Activated CD8-positive, alpha-beta memory T cell treated with anti-CD3 and anti-CD28 coated beads, Interleukin-2, amount 10 ng/mL, durations not matched to agents 7 days and 5 days (primary cell): ENCODE measurements around the gene SPON1. TPM values are rescaled to one million over a fixed set of nuclear protein-coding genes. Genes with fewer than 3 reads are reported as not detected.

ENCODE experiments used
- ATAC-seq: fragments of 150-1000 bp; cut with Tn5 transposase; one replicate; pipeline ENCODE4 v1.10.0; 2021; ENCODE audit warnings: moderate library complexity
- CTCF ChIA-PET: fragments of 350-600 bp; sonication (Branson Sonifier 250); formaldehyde crosslinking; loops from one replicate; lab custom pipeline; 2021; ENCODE audit warnings: antibody characterized with exemption; lab: Charles Lee
- DNase-seq: peaks from one replicate; pipeline ENCODE4 v3.0.0-alpha.2; 2020
- H3K27ac Mint-ChIP-seq: one replicate; pipeline ENCODE4 v1.8.0; 2021; ENCODE audit warnings: mild to moderate bottlenecking, mixed read lengths
- H3K27me3 Mint-ChIP-seq: one replicate; pipeline ENCODE4 v1.8.0; 2021; ENCODE audit warnings: mixed read lengths
- H3K36me3 Mint-ChIP-seq: one replicate; pipeline ENCODE4 v1.8.0; 2021; ENCODE audit warnings: mild to moderate bottlenecking, mixed read lengths
- H3K4me1 Mint-ChIP-seq: one replicate; pipeline ENCODE4 v1.8.0; 2021; ENCODE audit warnings: mixed read lengths
- H3K4me3 Mint-ChIP-seq: one replicate; pipeline ENCODE4 v1.8.0; 2021; ENCODE audit warnings: mild to moderate bottlenecking, moderate library complexity, mixed read lengths
- H3K9me3 Mint-ChIP-seq: one replicate; pipeline ENCODE4 v1.8.0; 2022; ENCODE audit warnings: low read depth, mixed read lengths
- total RNA-seq, 2 experiments: library from RNA; stranded (reverse); gene quantifications; one replicate each; pipeline ENCODE4 v1.2.3, GENCODE V29; 2021

SPON1 gene
- total RNA-seq, 2 experiments from 2014 or later, result not detected

DNA sequence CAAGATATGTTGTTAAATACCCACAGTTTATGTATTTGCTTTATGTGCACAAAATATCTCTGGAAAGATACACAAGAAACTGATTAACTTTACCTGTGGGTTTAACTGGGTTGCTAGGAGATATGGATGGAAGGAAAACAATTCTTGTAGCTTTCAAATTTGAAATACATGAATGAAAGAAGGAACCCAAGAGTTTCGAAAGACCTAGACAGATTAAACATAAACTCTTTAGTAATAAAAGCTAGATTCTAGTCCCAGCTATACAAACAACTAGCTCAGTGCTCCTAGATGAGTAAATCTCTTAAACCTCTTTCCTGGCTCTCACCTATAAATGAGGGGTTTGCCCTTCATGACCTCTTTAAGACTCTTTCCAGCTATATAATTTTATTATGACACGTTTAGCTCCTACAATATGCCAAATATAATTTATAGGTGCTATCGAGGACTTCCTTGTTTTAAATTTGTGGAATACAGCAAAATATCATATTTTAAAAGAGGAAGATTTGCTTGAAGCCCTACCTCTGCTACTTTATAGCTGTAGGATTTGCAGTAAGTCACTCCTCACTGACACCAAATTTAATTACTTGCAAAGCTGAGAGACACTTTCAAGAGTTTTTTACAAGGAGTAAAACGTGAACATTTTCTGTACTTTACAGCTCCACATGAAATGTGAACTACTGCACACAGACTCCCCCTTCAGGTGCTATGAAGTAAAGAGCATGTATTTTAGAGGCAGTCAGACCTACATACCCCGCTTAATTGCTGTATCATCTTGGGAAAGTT is 345.8 kb downstream of the SPON1 start:
- no peak overlapping the region for H3K27ac Mint-ChIP-seq
- no peaks in the 10 kb centered on the region for H3K36me3 Mint-ChIP-seq
- H3K9me3 Mint-ChIP-seq, result no peaks in the 10 kb centered on the region
- DNase-seq, result no peak
- H3K27me3 Mint-ChIP-seq, result no peaks in the 10 kb centered on the region
- peaks cover 25% of the 10 kb centered on the region for H3K4me1 Mint-ChIP-seq
- CTCF ChIA-PET, result interaction anchor here (0.7 to 3.1 kb wide), 29 partner anchors 8 to 599 kb away, joined by 3 to 21 read pairs (median 4); partner anchors contain the start of gene PSMA1
- H3K4me3 Mint-ChIP-seq, result no peak overlapping the region
- peak; percentile 76 for ATAC-seq

DNA sequence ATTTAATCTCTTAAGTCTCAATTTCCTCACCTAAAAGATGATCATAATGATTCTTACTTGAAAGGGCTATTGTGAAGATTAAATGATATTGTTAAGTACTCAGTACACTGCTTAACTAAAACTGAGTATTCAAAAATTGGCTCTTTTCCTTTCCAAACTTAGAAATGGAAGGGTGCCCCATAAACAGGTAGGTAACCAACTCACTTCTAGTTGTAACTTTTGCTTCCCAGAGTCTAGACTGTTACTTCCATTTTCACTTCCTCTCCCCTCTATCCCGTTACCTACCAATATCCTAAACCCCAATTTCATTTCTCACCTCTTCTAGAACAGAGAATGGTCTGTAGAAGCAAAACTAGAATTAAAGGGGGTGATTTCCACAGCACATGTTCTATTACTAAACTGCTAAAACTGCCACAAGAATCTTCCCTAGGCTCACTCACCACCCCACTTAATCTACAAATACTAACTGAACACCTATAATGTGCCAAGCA is 346.4 kb downstream of the SPON1 start:
- Mint-ChIP-seq H3K9me3 (no peaks in the 10 kb centered on the region), H3K27me3 (no peaks in the 10 kb centered on the region), H3K4me3 (no peak overlapping the region), H3K36me3 (peaks cover 2% of the 10 kb centered on the region), H3K27ac (no peak overlapping the region), H3K4me1 (peaks cover 25% of the 10 kb centered on the region)
- no peak for DNase-seq
- CTCF ChIA-PET, result interaction anchor here (0.7 to 3.1 kb wide), 22 partner anchors 9 to 599 kb away, joined by 3 to 21 read pairs (median 4); partner anchors contain the start of gene PSMA1
- peak; percentile 24 for ATAC-seq

GRCh38 chr11:14309425-14310192 is 347.1 kb downstream of the SPON1 start:
- CTCF ChIA-PET, result interaction anchor here (2.1 to 3.1 kb wide), 4 partner anchors 9 to 145 kb away, joined by 4 to 21 read pairs (median 18); no protein-coding TSS in a partner anchor
- no peaks in the 10 kb centered on the region for H3K9me3 Mint-ChIP-seq
- no peak overlapping the region for H3K4me3 Mint-ChIP-seq
- no peaks in the 10 kb centered on the region for H3K27me3 Mint-ChIP-seq
- ATAC-seq, result no peak
- no peak overlapping the region for H3K27ac Mint-ChIP-seq
- no peak for DNase-seq
- peaks cover 2% of the 10 kb centered on the region for H3K36me3 Mint-ChIP-seq
- H3K4me1 Mint-ChIP-seq, result peaks cover 29% of the 10 kb centered on the region

- CTCF ChIA-PET, result interaction anchor here (1.1 to 1.3 kb wide), 2 partner anchors 8 to 69 kb away, joined by 3 read pairs; no protein-coding TSS in a partner anchor
- H3K4me3 Mint-ChIP-seq, result no peak overlapping the region
- H3K36me3 Mint-ChIP-seq, result peaks cover 6% of the 10 kb centered on the region
- H3K4me1 Mint-ChIP-seq, result peaks cover 37% of the 10 kb centered on the region
- no peak for DNase-seq
- no peaks in the 10 kb centered on the region for H3K27me3 Mint-ChIP-seq
- no peaks in the 10 kb centered on the region for H3K9me3 Mint-ChIP-seq
- ATAC-seq, result no peak
- no peak overlapping the region for H3K27ac Mint-ChIP-seq
These were observed 348.2 kb downstream of the SPON1 start for GRCh38 chr11:14310679-14311078.

DNA sequence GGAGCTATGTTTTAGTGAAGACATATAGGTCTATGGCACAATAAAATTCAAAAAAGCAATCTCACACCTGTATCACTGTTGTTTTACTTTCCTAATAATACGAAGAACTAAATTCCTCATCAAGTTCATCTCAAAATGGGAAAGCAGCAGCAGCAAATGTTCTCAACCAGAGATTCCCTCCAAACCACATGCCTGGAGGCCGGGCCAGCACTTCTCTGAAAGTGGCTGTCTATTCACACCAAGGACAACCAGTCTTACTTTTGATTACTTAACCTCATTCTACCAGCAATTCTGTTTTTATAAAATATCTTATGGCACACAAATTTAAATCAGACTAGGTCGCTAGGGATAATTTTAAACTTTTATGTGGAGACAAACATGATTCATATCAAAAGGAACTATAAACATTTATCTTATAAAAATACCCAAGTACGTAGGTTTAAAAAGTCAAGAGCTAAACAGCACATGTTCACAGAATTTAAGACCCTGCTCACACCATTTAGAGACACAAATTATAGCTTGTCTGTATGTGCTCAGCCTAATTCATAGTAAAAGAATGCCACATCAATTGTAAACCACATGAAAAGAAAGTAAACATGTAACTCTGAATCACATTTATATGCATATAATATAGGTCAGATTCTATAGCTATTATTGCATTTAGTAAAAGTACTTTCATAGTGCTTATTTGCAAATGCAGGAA is 350.4 kb downstream of the SPON1 start:
- no peaks in the 10 kb centered on the region for H3K9me3 Mint-ChIP-seq
- H3K27ac Mint-ChIP-seq, result no peak overlapping the region
- H3K36me3 Mint-ChIP-seq, result peaks cover 15% of the 10 kb centered on the region
- no peak for ATAC-seq
- no peaks in the 10 kb centered on the region for H3K27me3 Mint-ChIP-seq
- no peak for DNase-seq
- CTCF ChIA-PET, result interaction anchor here (0.6 to 2.3 kb wide), 7 partner anchors 9 to 165 kb away, joined by 3 to 9 read pairs (median 3); no protein-coding TSS in a partner anchor
- H3K4me1 Mint-ChIP-seq, result peaks cover 43% of the 10 kb centered on the region
- no peak overlapping the region for H3K4me3 Mint-ChIP-seq

- ATAC-seq (no peak), DNase-seq (no peak)
- peaks cover 55% of the 10 kb centered on the region for H3K4me1 Mint-ChIP-seq
- CTCF ChIA-PET, result interaction anchor here (1.1 to 2.3 kb wide), 4 partner anchors 9 to 140 kb away, joined by 3 to 10 read pairs (median 5); no protein-coding TSS in a partner anchor
- no peak overlapping the region for H3K27ac Mint-ChIP-seq
- H3K4me3 Mint-ChIP-seq, result no peak overlapping the region
- H3K36me3 Mint-ChIP-seq, result peaks cover 15% of the 10 kb centered on the region
- no peaks in the 10 kb centered on the region for H3K9me3 Mint-ChIP-seq
- H3K27me3 Mint-ChIP-seq, result no peaks in the 10 kb centered on the region
These were observed 351.6 kb downstream of the SPON1 start for GRCh38 chr11:14314127-14314526.

- H3K4me1 Mint-ChIP-seq, result peaks cover 63% of the 10 kb centered on the region
- no peak for DNase-seq
- H3K27me3 Mint-ChIP-seq, result no peaks in the 10 kb centered on the region
- no peak overlapping the region for H3K27ac Mint-ChIP-seq
- H3K9me3 Mint-ChIP-seq, result no peaks in the 10 kb centered on the region
- H3K4me3 Mint-ChIP-seq, result no peak overlapping the region
- ATAC-seq, result no peak
- peaks cover 20% of the 10 kb centered on the region for H3K36me3 Mint-ChIP-seq
- CTCF ChIA-PET, result interaction anchor here (1.3 to 2.0 kb wide), 2 partner anchors 10 to 139 kb away, joined by 3 to 10 read pairs; no protein-coding TSS in a partner anchor
These were observed 352.6 kb downstream of the SPON1 start for GRCh38 chr11:14315130-14315529.
